ENCODE results near the gene CNTNAP3. TPM values are rescaled to one million over a fixed set of nuclear protein-coding genes. Genes with fewer than 3 reads are reported as not detected.
"Not testable (repeated sequence)": the region's sequence is repeated elsewhere in the genome, so short reads cannot be mapped to it uniquely, and the experiment has no call there.

Gene CNTNAP3
- total RNA-seq, 3 donors from 2014 or later = not detected

DNA sequence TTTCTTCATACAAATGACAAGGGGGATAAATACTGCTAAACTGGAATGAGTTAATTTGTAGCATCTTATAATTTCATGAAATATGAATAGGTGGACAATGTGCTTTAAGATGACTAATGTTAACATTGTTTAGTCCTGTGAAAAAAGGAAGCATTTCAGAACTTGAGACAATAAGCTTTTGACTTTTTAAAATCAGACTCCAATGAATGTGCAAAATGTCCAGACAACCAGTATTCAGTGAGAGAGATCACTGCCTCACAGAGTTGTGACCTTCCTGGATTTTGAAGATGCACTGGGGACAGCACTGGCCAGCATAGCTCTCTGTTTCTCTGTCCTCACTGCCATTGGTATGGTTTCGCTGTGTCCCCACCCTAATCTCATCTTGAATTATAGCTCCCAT lies 249.7 kb downstream of the CNTNAP3 start:
- ATAC-seq; DNase-seq; H3K36me3 Mint-ChIP-seq (ENCODE audit: insufficient read depth); H3K4me1 Mint-ChIP-seq (ENCODE audit: low read depth); H3K9me3 Mint-ChIP-seq; H3K4me3 Mint-ChIP-seq; H3K27me3 Mint-ChIP-seq (ENCODE audit: low read depth): not testable (repeated sequence)

DNA sequence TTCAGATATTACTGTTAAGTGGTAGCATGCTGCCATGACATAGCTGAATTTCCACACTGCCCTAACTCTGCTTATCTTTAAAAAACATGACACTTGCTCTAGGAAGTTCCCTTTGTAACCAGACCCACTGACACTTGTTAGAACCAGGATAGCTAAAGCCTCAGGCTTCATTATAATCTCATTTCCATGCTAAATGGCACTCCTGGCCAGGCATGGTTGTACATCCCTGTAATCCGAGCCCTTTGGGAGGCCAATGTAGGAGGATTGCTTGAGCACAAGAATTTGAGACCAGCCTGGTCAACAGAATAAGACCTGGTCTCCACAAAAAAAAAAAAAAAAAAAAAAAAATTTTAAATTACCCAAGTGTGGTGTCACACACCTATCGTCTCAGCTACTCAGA lies 254.1 kb downstream of the CNTNAP3 start:
- H3K27me3 Mint-ChIP-seq (ENCODE audit: low read depth); H3K36me3 Mint-ChIP-seq (ENCODE audit: insufficient read depth); H3K4me1 Mint-ChIP-seq (ENCODE audit: low read depth); DNase-seq; H3K9me3 Mint-ChIP-seq; H3K4me3 Mint-ChIP-seq; ATAC-seq: not testable (repeated sequence)

DNA sequence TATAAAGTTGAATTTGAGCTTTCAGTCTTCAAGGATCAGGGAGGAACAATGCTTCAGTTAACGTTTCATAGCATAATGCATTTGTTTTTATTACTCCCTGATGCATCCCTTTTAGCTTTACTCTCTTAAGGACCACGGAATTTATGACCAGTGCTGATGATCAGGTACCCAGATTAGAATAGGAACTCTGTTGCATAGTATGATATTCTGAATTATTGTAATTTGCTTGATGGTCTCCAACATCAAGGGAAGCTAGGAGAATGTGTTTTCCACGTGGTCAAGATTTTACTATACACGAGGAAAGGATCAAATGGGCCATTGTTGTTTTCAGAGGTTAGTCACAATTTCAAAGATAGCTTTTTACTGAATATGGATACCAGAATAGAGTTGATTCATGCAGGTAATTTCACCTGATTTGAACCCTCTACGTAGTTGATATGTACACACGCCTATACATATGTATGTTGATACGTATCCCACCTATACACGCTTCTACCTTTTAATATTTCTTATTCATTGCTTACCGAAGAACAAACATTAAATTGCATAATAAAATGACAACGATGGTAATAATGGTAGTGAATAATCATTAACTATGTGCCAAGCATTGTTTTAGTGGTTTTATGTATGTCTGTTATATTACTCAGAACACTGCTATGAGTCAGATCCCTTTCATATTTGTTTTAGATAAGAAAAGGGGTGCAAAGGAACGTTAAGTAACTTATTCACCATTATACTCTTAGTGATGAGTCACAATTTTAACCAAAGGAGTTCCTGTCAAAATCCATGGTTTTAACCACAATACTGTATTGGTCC lies 257.6 kb downstream of the CNTNAP3 start:
- H3K4me1 Mint-ChIP-seq (ENCODE audit: low read depth); H3K4me3 Mint-ChIP-seq; DNase-seq; H3K27me3 Mint-ChIP-seq (ENCODE audit: low read depth); H3K9me3 Mint-ChIP-seq; H3K36me3 Mint-ChIP-seq (ENCODE audit: insufficient read depth): not testable (repeated sequence)
- ATAC-seq = peak; percentile 46 to 56

DNA sequence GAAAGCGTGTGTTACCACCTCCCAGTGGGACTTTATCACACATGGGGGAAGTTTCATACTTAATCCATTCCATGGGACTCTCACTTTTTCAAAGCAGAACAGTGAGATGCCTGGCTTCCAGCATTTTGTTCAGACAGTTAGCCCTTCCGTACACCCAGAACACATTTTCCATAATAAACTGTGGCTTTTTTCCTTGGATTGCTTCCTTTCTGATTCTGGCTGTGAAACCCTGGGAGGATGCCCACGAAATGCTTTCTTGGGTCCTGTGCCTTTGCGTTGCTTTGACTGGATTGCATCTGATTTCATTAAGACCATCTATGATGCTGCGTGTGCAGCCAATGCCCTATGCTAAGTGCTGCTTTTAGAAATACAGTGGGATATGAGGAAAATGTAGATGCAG lies 259.1 kb downstream of the CNTNAP3 start:
- H3K9me3 Mint-ChIP-seq; H3K4me3 Mint-ChIP-seq; H3K4me1 Mint-ChIP-seq (ENCODE audit: low read depth); DNase-seq; H3K36me3 Mint-ChIP-seq (ENCODE audit: insufficient read depth); H3K27me3 Mint-ChIP-seq (ENCODE audit: low read depth); ATAC-seq: not testable (repeated sequence)

DNA sequence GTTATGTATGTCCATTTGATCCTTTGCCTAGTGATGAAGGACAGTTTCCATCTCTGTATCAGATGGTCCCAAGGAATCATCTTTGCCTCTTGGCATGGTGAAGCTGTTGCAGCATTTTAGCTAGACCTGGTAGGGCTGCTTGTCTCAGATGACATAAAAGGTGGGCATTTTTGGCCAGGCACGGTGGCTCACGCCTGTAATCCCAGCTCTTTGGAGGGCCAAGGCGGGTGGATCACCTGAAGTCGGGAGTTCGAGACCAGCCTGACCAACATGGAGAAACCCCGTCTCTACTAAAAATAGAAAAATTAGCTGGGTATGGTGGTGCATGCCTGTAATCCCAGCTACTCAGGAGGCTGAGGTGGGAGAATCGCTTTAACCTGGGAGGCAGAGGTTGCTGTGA lies 259.8 kb downstream of the CNTNAP3 start:
- not testable (repeated sequence) for H3K36me3 Mint-ChIP-seq (ENCODE audit: insufficient read depth); H3K4me3 Mint-ChIP-seq; H3K9me3 Mint-ChIP-seq; ATAC-seq; H3K4me1 Mint-ChIP-seq (ENCODE audit: low read depth); DNase-seq; H3K27me3 Mint-ChIP-seq (ENCODE audit: low read depth)

DNA sequence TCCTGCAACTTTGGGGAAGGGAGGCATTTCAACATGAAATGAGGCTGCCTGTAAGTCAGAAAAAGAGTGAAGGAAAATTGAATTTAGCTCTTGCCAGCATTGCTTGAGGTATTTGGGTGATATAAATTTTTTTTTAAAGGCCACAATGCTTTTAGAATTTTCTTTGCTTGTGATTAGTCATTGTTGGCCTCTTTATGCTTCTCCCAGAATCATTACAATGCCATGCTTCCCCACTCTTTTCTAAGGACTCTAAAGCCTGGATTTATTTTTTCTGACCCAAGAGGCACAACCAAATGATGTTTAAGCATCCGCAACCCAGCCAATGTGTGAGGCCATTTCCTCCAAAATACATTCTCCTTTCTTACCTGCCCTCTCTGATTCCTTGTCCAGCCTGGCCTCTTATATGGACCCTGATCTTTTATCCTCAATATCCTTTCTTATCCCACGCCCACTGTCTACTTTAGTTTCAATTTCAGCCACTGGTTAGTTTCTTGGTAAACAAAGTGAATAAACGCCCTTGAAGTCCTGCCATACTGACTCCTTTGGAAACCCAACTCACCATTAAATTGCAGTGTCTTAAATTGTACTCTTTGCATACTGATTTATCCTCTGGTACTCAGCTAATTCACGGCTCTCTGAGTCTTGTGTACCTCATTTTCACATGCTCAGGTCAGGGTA lies 261.9 kb downstream of the CNTNAP3 start:
- not testable (repeated sequence) for H3K4me1 Mint-ChIP-seq (ENCODE audit: low read depth); H3K36me3 Mint-ChIP-seq (ENCODE audit: insufficient read depth); DNase-seq; H3K4me3 Mint-ChIP-seq; H3K9me3 Mint-ChIP-seq; H3K27me3 Mint-ChIP-seq (ENCODE audit: low read depth); ATAC-seq

Other genes starting within 250 kb of the CNTNAP3 start
- gene SPATA31A1, start 67.5 kb upstream of the CNTNAP3 start, total RNA-seq = not detected